Measurements from ENCODE around the gene BEND3.
"Not testable (repeated sequence)": the region's sequence is repeated elsewhere in the genome, so short reads cannot be mapped to it uniquely, and the experiment has no call there.

The BEND3 gene

GRCh38 chr6:107045826-107046675 is 69.3 kb downstream of the BEND3 start:
- no peak for DNase-seq (ENCODE audit: low read depth in 2 of 2, low spot score in 1 of 2)

GRCh38 chr6:107033126-107033525 is 82.2 kb downstream of the BEND3 start:
- no peak for DNase-seq (ENCODE audit: low read depth in 2 of 2, low spot score in 1 of 2)

GRCh38 chr6:107032051-107032450 is 83.3 kb downstream of the BEND3 start:
- DNase-seq (ENCODE audit: low read depth in 2 of 2, low spot score in 1 of 2): no peak

- DNase-seq (ENCODE audit: low read depth in 2 of 2, low spot score in 1 of 2): no peak
Measured at GRCh38 chr6:107030151-107030550, 85.2 kb downstream of the BEND3 start.

- DNase-seq (ENCODE audit: low read depth in 2 of 2, low spot score in 1 of 2): no peak
Measured at GRCh38 chr6:107026965-107027364, 88.3 kb downstream of the BEND3 start.

- no peak for DNase-seq (ENCODE audit: low read depth in 2 of 2, low spot score in 1 of 2)
Measured at GRCh38 chr6:107021446-107022185, 93.7 kb downstream of the BEND3 start.

GRCh38 chr6:107020239-107020638 is 95.1 kb downstream of the BEND3 start:
- DNase-seq (ENCODE audit: low read depth in 2 of 2, low spot score in 1 of 2): no peak

GRCh38 chr6:107019628-107020027 is 95.7 kb downstream of the BEND3 start:
- not testable (repeated sequence) for DNase-seq (ENCODE audit: low read depth in 2 of 2, low spot score in 1 of 2)

- DNase-seq (ENCODE audit: low read depth in 2 of 2, low spot score in 1 of 2): no peak
Measured at GRCh38 chr6:107019047-107019446, 96.3 kb downstream of the BEND3 start.
